Retinal pigment epithelial cell (primary cell): ENCODE data around the gene VOPP1.

ENCODE experiments used
- DNase-seq: peaks from one replicate; pipeline ENCODE4 v3.0.0-alpha.2; 2010; ENCODE audit warnings: low read depth
- H3K4me3 ChIP-seq: 2 replicates; pipeline ENCODE4 v1.5.1; 2011; ENCODE audit warnings: mild to moderate bottlenecking, low read length, control low read depth, moderate library complexity
- TF ChIP-seq, protein P1 (sequence below): conservative IDR thresholded peaks from 2 replicates; pipeline ENCODE4 v1.5.1; 2011; ENCODE audit warnings: low read depth, low read length, control low read depth, inconsistent platforms

Gene VOPP1

DNA sequence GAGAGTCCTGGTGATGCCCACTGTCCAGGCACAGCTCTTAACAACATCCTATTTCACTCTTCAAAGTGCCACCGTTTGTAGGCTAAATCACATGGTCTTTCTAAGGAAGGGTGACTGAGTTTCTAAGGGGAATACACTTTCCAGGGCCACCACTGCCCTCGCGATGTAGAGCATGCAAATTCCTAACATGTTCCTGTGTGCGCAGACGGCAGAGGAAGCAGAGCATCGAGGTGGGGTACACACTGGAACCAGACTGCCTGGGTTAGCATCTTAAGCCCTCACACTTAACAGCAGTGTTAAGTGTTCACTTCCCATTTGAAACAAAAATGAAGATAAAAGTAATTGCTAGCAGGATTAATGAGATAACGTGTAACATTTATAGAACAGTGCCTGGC is 3.0 kb downstream of the VOPP1 start:
- no peak overlapping the region for H3K4me3 ChIP-seq
- DNase-seq: no peak
- TF ChIP-seq, protein P1, sequence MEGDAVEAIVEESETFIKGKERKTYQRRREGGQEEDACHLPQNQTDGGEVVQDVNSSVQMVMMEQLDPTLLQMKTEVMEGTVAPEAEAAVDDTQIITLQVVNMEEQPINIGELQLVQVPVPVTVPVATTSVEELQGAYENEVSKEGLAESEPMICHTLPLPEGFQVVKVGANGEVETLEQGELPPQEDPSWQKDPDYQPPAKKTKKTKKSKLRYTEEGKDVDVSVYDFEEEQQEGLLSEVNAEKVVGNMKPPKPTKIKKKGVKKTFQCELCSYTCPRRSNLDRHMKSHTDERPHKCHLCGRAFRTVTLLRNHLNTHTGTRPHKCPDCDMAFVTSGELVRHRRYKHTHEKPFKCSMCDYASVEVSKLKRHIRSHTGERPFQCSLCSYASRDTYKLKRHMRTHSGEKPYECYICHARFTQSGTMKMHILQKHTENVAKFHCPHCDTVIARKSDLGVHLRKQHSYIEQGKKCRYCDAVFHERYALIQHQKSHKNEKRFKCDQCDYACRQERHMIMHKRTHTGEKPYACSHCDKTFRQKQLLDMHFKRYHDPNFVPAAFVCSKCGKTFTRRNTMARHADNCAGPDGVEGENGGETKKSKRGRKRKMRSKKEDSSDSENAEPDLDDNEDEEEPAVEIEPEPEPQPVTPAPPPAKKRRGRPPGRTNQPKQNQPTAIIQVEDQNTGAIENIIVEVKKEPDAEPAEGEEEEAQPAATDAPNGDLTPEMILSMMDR: no peak

DNA sequence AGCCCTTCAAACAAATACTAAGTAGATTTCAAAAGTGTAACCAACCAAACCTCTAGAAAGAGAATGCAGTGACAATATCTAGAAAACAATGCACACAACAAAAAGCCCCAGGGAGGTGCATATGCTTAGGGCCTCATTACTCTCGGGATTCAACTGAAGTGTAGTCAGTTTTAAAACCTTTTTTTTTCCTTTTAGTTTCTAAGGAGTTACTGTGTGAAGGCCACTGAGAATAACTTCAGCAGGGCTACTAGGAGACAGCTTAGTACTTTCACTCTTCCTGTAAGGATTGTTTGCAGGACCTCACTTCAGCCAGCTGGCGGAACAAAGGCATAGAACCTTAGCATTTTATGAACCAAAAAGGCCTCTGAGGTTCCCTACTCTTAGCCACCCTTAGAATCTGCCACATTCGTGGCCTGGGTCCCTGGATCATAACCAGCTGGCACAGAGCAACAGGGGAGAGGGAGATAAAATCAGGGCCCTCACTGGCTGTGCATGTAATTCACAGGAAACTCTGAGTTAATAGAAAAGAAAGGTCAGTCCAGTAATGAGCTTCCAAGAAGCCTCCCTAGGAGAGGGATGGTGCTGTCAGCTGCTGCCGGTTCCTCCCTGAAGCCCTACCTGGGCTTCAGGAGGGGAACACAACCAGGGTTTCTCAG is 3.6 kb downstream of the VOPP1 start:
- DNase-seq: no peak
- H3K4me3 ChIP-seq: no peak overlapping the region
- TF ChIP-seq, protein P1: no peak

DNA sequence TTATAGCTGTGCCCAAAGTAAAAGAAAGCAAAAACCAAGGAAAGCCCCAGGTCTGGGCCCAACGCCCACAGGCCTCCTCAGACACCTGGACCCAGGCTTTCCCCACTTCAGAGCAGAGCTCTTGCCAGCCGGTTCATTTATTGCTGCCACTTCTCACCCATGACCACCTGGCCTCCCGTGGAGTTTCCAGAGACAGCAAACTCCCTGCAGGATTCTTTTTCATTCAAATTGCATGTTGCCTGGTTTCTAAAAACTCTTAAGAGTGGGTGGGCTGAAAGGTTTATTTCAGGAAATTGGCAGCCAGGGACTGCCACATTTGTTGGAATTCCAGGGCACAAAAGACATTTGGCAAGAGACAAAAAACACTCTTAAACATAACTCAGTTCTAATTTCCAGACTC is 4.7 kb downstream of the VOPP1 start:
- no peak overlapping the region for H3K4me3 ChIP-seq
- DNase-seq: no peak
- TF ChIP-seq, protein P1: no peak

DNA sequence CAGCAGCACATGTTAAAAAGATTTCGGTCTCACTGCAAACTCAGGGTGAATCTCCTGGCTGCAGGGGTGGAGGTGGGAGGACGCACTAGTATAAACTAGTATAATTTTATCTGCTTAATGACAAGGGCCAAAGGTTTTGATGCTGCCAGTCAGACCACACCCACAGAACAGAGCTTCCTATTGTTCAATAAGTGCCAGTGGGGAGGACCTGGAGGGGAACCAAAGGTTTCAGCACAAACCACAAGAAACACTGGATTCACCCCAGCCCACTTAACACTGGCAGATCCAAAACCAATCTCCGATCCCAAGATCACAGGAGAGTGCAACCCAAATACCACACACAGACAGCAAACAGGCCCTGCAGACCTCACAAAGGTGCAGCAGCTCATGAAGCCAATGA is 6.6 kb downstream of the VOPP1 start:
- DNase-seq: no peak
- no peak overlapping the region for H3K4me3 ChIP-seq
- TF ChIP-seq, protein P1: no peak

DNA sequence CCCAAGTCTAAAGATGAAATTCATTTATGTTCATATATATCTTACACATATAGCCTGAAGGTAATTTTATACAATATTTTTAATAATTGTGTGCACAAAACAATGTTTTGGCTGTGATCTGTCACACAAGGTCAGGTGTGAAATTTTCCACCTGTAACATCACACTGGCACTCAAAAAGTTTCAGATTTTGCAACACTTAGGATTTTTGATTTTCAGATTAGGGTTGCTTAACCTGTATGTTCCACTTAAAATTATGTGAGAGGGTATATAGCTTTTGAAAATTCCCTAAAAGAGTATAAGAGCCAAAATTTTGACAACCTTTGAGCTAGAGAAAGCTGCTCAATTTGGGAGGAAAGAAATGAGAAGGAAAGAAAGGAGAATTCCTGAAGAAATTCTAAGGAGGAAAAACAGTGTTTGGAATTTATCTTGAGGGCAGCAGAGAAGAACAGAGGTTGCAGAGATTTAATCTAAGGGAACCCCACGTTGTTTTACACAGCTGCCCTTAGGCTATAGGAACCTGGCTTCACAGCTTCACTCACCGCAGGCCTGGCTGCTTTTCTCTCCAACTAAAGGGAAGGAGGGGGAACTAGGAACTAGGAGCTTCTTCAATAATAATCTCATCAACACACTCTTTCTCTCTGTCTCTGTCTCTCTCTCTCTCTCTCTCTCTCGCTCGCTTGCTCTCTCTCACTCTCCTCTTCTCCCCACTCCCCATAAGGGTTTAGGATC is 8.5 kb downstream of the VOPP1 start:
- DNase-seq: no peak
- TF ChIP-seq, protein P1: no peak
- H3K4me3 ChIP-seq: no peak overlapping the region

DNA sequence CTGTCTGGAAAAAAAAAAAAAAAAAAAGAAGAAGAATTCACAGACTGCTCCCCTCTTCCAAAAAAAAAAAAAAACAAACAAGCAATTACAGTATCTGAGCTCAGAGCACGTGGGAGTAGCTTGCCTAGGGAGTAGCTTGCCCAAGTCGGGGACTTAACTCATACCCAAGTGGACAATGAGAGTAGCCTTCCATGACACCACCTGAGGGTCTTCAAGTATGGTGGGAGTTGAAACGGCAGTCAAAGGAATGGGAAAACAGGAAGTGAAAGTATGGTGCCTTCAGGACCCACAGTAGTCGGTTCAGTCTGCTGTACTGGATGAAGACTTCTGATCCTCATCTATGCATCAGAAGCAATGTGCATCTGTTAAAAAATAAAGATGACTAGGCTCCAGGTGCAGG is 10.6 kb downstream of the VOPP1 start:
- H3K4me3 ChIP-seq: no peak overlapping the region
- no peak for DNase-seq
- TF ChIP-seq, protein P1: no peak
